HepG2 (cell line): ENCODE data around the gene AEN. TPM values are rescaled to one million over a fixed set of nuclear protein-coding genes. Genes with fewer than 3 reads are reported as not detected.
A peak's percentile ranks its signal among the peaks of the same experiment; 100 is the strongest.

Experiments used
- DBP ChIP-seq: sonication (generic); formaldehyde crosslinking; IDR thresholded peaks from 2 replicates; pipeline ENCODE4 v1.4.0; 2020; ENCODE audit warnings: missing genetic modification reagents; ENCODE audit errors: not compliant biosample characterization
- GPN1 ChIP-seq: sonication (generic); formaldehyde crosslinking; IDR thresholded peaks from 2 replicates; pipeline ENCODE4 v1.5.1; 2020; ENCODE audit warnings: missing genetic modification reagents, borderline replicate concordance
- GRHL1 ChIP-seq: sonication (generic); formaldehyde crosslinking; conservative IDR thresholded peaks from 2 replicates; pipeline ENCODE4 v1.8.0; 2022; ENCODE audit warnings: missing genetic modification reagents
- MIXL1 ChIP-seq: IDR thresholded peaks from 2 replicates; pipeline ENCODE4 v1.6.1; 2016
- SIX4 ChIP-seq: sonication (generic); formaldehyde crosslinking; IDR thresholded peaks from 2 replicates; pipeline ENCODE4 v1.4.0; 2020; ENCODE audit warnings: missing genetic modification reagents
- SKI ChIP-seq: fragments of 450-650 bp; IDR thresholded peaks from one replicate; pipeline ENCODE4 v1.6.1; 2018; ENCODE audit warnings: mild to moderate bottlenecking; ENCODE audit not compliant: partially characterized antibody
- ZBTB2 ChIP-seq: sonication (generic); formaldehyde crosslinking; IDR thresholded peaks from 2 replicates; pipeline ENCODE4 v1.8.0; 2022; ENCODE audit warnings: low read depth, missing genetic modification reagents
- ZBTB7A ChIP-seq: sonication (generic); formaldehyde crosslinking; IDR thresholded peaks from 2 replicates; pipeline ENCODE4 v1.8.0; 2022; ENCODE audit warnings: mild to moderate bottlenecking, missing genetic modification reagents
- ZFP1 ChIP-seq: IDR thresholded peaks from 2 replicates; pipeline ENCODE4 v1.6.1; 2016
- ZNF121 ChIP-seq: sonication (generic); formaldehyde crosslinking; IDR thresholded peaks from 2 replicates; pipeline ENCODE4 v1.5.0; 2020; ENCODE audit warnings: mild to moderate bottlenecking, missing genetic modification reagents
- ZNF292 ChIP-seq: sonication (generic); formaldehyde crosslinking; IDR thresholded peaks from 2 replicates; pipeline ENCODE4 v1.8.1; 2022; ENCODE audit warnings: mild to moderate bottlenecking, low read depth, missing genetic modification reagents, borderline replicate concordance
- ZNF589 ChIP-seq: sonication (generic); formaldehyde crosslinking; conservative IDR thresholded peaks from 2 replicates; pipeline ENCODE4 v1.8.0; 2022; ENCODE audit warnings: mild to moderate bottlenecking, moderate library complexity, missing genetic modification reagents
- ZSCAN25 ChIP-seq: sonication (generic); formaldehyde crosslinking; IDR thresholded peaks from 2 replicates; pipeline ENCODE4 v1.8.0; 2022; ENCODE audit warnings: mild to moderate bottlenecking, missing genetic modification reagents
- polyA plus RNA-seq, 8 experiments: library from polyadenylated mRNA; depleted of rRNA in 3 of 8; stranded (reverse) in 7 of 8; unstranded in 1 of 8; fragments of >200 nt; fragmentation: Illumina TruSeq in 4 of 8; extraction: Trizol in 4 of 8; gene quantifications; 2 replicates each; pipeline versions ENCODE4 v1.2.1 to v1.2.3, GENCODE V29; 2011 to 2016; ENCODE audit warnings: low read depth in 4 of 8, missing spikeins in 1 of 8, mixed read lengths in 1 of 8; ENCODE audit not compliant: insufficient read depth in 1 of 8
- total RNA-seq, 5 experiments: library from RNA; depleted of rRNA; stranded (reverse); fragments of >200 nt; fragmentation: Illumina TruSeq; extraction: Trizol; gene quantifications; 2 replicates each; pipeline ENCODE4 v1.2.3, GENCODE V29; 2016; ENCODE audit warnings: low read depth in 1 of 5
- TF ChIP-seq, protein P1 (sequence below): sonication (generic); formaldehyde crosslinking; conservative IDR thresholded peaks from 2 replicates; pipeline ENCODE4 v1.8.1; 2023; ENCODE audit warnings: missing genetic modification reagents
- TF ChIP-seq, protein P2 (sequence below): sonication (generic); formaldehyde crosslinking; IDR thresholded peaks from 2 replicates; pipeline ENCODE4 v1.4.0; 2020; ENCODE audit warnings: missing genetic modification reagents, mild to moderate bottlenecking, borderline replicate concordance
- TF ChIP-seq, protein P3 (sequence below): sonication (generic); formaldehyde crosslinking; IDR thresholded peaks from 2 replicates; pipeline ENCODE4 v1.5.1; 2020; ENCODE audit warnings: mild to moderate bottlenecking, missing genetic modification reagents, moderate library complexity
- TF ChIP-seq, protein P4 (sequence below): sonication (generic); formaldehyde crosslinking; IDR thresholded peaks from 2 replicates; pipeline ENCODE4 v1.4.0; 2020; ENCODE audit warnings: missing genetic modification reagents

AEN gene
- total and polyA plus RNA-seq, 2 of the 13 experiments (the other 11 are each of a cell fraction or from before 2014, with no cell fraction given), result 51.3 to 118 TPM

GRCh38 chr15:88620995-88621772 is at the start of gene AEN (continued):
- no peak for TF ChIP-seq ZNF121 (CRISPR knock-in tag)
- no peak for TF ChIP-seq ZNF292
- peak; percentile 91 for TF ChIP-seq ZSCAN25 (CRISPR knock-in tag)
- peak; percentile 40 for TF ChIP-seq SKI
- TF ChIP-seq MIXL1 (CRISPR knock-in tag), result no peak
- TF ChIP-seq ZBTB7A (CRISPR knock-in tag), result peak; percentile 77
- no peak for TF ChIP-seq ZFP1 (CRISPR knock-in tag)
- peak; percentile 79 for TF ChIP-seq DBP
- TF ChIP-seq, protein P1, sequence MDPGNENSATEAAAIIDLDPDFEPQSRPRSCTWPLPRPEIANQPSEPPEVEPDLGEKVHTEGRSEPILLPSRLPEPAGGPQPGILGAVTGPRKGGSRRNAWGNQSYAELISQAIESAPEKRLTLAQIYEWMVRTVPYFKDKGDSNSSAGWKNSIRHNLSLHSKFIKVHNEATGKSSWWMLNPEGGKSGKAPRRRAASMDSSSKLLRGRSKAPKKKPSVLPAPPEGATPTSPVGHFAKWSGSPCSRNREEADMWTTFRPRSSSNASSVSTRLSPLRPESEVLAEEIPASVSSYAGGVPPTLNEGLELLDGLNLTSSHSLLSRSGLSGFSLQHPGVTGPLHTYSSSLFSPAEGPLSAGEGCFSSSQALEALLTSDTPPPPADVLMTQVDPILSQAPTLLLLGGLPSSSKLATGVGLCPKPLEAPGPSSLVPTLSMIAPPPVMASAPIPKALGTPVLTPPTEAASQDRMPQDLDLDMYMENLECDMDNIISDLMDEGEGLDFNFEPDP, result no peak
- TF ChIP-seq GRHL1 (CRISPR knock-in tag), result no peak
- TF ChIP-seq, protein P2, sequence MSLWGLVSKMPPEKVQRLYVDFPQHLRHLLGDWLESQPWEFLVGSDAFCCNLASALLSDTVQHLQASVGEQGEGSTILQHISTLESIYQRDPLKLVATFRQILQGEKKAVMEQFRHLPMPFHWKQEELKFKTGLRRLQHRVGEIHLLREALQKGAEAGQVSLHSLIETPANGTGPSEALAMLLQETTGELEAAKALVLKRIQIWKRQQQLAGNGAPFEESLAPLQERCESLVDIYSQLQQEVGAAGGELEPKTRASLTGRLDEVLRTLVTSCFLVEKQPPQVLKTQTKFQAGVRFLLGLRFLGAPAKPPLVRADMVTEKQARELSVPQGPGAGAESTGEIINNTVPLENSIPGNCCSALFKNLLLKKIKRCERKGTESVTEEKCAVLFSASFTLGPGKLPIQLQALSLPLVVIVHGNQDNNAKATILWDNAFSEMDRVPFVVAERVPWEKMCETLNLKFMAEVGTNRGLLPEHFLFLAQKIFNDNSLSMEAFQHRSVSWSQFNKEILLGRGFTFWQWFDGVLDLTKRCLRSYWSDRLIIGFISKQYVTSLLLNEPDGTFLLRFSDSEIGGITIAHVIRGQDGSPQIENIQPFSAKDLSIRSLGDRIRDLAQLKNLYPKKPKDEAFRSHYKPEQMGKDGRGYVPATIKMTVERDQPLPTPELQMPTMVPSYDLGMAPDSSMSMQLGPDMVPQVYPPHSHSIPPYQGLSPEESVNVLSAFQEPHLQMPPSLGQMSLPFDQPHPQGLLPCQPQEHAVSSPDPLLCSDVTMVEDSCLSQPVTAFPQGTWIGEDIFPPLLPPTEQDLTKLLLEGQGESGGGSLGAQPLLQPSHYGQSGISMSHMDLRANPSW (CRISPR knock-in tag), result no peak
- TF ChIP-seq, protein P3, sequence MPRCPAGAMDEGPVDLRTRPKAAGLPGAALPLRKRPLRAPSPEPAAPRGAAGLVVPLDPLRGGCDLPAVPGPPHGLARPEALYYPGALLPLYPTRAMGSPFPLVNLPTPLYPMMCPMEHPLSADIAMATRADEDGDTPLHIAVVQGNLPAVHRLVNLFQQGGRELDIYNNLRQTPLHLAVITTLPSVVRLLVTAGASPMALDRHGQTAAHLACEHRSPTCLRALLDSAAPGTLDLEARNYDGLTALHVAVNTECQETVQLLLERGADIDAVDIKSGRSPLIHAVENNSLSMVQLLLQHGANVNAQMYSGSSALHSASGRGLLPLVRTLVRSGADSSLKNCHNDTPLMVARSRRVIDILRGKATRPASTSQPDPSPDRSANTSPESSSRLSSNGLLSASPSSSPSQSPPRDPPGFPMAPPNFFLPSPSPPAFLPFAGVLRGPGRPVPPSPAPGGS (CRISPR knock-in tag), result peak; percentile 81
- no peak for TF ChIP-seq SIX4 (CRISPR knock-in tag)
- TF ChIP-seq GPN1, result no peak
- TF ChIP-seq, protein P4, sequence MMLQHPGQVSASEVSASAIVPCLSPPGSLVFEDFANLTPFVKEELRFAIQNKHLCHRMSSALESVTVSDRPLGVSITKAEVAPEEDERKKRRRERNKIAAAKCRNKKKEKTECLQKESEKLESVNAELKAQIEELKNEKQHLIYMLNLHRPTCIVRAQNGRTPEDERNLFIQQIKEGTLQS (CRISPR knock-in tag), result no peak
- TF ChIP-seq ZNF589 (CRISPR knock-in tag), result no peak
- TF ChIP-seq ZBTB2 (CRISPR knock-in tag), result no peak
